K562 (cell line): ENCODE results near the gene SH3BP5L. TPM values are rescaled to one million over a fixed set of nuclear protein-coding genes. Genes with fewer than 3 reads are reported as not detected.

Experiments used
- ATF1 ChIP-seq, 2 experiments: fragments of 450-650 bp in 1 of 2; IDR thresholded peaks; 2 replicates each; pipeline ENCODE4 v1.6.1; 2016; ENCODE audit warnings: missing compliant biosample characterization in 1 of 2, missing genetic modification characterization in 1 of 2
- BRD4 ChIP-seq: fragments of 200-600 bp; sonication (generic); IDR thresholded peaks from 2 replicates; pipeline ENCODE4 v1.6.1; 2017; ENCODE audit warnings: inconsistent platforms
- CHD1 ChIP-seq: fragments of 200-600 bp; sonication (generic); IDR thresholded peaks from one replicate; pipeline ENCODE4 v1.6.1; 2012; ENCODE audit warnings: mild to moderate bottlenecking, moderate library complexity, low read length, inconsistent platforms
- ESRRA ChIP-seq: fragments of 450-650 bp; IDR thresholded peaks from 2 replicates; pipeline ENCODE4 v1.6.1; 2014; ENCODE audit warnings: low read depth, mild to moderate bottlenecking, moderate library complexity, borderline replicate concordance
- HNRNPLL ChIP-seq: fragments of 200-400 bp; formaldehyde crosslinking; IDR thresholded peaks from 2 replicates; pipeline ENCODE4 v1.6.1; 2017; ENCODE audit warnings: low read length, low read depth, mild to moderate bottlenecking; ENCODE audit not compliant: poor library complexity, severe bottlenecking
- IRF2 ChIP-seq: sonication (generic); formaldehyde crosslinking; IDR thresholded peaks from 2 replicates; pipeline ENCODE4 v1.8.1; 2022; ENCODE audit warnings: mild to moderate bottlenecking, missing genetic modification reagents
- KAT2B ChIP-seq: IDR thresholded peaks from one replicate; pipeline ENCODE4 v1.6.1; 2012; ENCODE audit warnings: low read depth, mild to moderate bottlenecking, control low read depth, inconsistent platforms, low read length, moderate library complexity
- MYNN ChIP-seq, 2 experiments: sonication (generic); formaldehyde crosslinking in 1 of 2; IDR thresholded peaks; 2 replicates each; pipeline versions ENCODE4 v1.5.0 to v1.6.1; 2016 to 2020; ENCODE audit warnings: antibody characterized with exemption in 1 of 2, missing genetic modification reagents in 1 of 2
- NBN ChIP-seq: fragments of 450-650 bp; IDR thresholded peaks from 2 replicates; pipeline ENCODE4 v1.6.1; 2016; ENCODE audit warnings: low read depth, mild to moderate bottlenecking
- SRSF3 ChIP-seq: fragments of 200-400 bp; formaldehyde crosslinking; IDR thresholded peaks from 2 replicates; pipeline ENCODE4 v1.6.1; 2016; ENCODE audit warnings: mild to moderate bottlenecking, low read length, moderate library complexity; ENCODE audit not compliant: insufficient read depth
- TEAD2 ChIP-seq: fragments of 450-650 bp; IDR thresholded peaks from 2 replicates; pipeline ENCODE4 v1.6.1; 2016; ENCODE audit warnings: missing genetic modification characterization, control low read depth, missing compliant biosample characterization
- polyA plus RNA-seq, 8 experiments: library from polyadenylated mRNA; depleted of rRNA in 4 of 8; stranded (reverse) in 5 of 8; unstranded in 3 of 8; fragments of >200 nt; fragmentation: Nextera tagmentation in 2 of 8; fragmentation: Illumina TruSeq in 1 of 8; extraction: Ambion mirVana in 2 of 8; extraction: Trizol in 1 of 8; gene quantifications; 2 replicates each; pipeline versions ENCODE4 v1.2.1 to v1.2.3, GENCODE V29; 2011 to 2014; ENCODE audit warnings: inconsistent platforms in 1 of 8, missing spikeins in 1 of 8
- total RNA-seq, 7 experiments: library from RNA; depleted of rRNA in 6 of 7; stranded (reverse); fragments of >200 nt in 6 of 7; fragmentation: Illumina TruSeq in 2 of 7; extraction: Trizol in 2 of 7; gene quantifications; 2 replicates each; pipeline versions ENCODE4 v1.2.1 to v1.2.3, GENCODE V29; 2011 to 2021; ENCODE audit warnings: low replicate concordance in 1 of 7
- TF ChIP-seq, protein P1 (sequence below): fragments of 450-650 bp; IDR thresholded peaks from 2 replicates; pipeline ENCODE4 v1.6.1; 2016; ENCODE audit warnings: low read depth
- TF ChIP-seq, protein P2 (sequence below): fragments of 450-650 bp; IDR thresholded peaks from 2 replicates; pipeline ENCODE4 v1.6.1; 2018; ENCODE audit not compliant: partially characterized antibody
- TF ChIP-seq, protein P3 (sequence below): sonication (generic); formaldehyde crosslinking; IDR thresholded peaks from 2 replicates; pipeline ENCODE4 v1.8.0; 2023; ENCODE audit warnings: mild to moderate bottlenecking, missing genetic modification reagents

SH3BP5L gene
- total and polyA plus RNA-seq, 9 of the 15 experiments (the other 6 are each of a cell fraction or from before 2014, with no cell fraction given), result 1.9 to 26.5 (median 15.8) TPM

DNA sequence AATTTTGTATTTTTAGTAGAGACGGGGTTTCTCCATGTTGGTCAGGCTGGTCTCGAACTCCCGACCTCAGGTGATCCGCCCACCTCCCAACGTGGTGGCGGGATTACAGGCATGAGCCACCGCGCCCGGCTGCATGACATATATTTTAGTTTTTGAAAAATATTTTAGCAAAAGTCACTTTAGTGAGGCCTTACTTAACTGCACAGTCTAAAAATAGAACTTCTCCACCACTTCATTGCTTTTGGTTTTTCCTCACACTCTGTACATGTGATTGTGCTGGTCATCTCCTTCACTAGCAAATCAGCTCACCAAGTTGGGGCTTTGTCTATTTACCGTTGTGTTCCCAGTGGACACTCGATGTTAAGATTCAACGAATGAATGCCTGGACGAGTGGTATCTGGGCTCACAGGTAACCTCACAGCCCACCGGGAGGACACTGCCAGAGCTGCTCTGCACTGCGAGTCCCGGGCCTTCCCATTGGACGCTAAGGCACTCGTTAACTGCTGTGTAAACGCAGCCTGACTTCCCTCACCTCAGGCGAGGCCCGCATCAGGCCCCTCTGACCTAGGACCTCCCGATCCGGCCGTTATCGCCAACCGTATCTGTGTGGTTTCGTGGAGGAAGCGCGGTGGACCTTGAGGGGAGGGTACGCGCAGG, 47.2 kb upstream of the SH3BP5L start (continued):
- TF ChIP-seq, protein P1, sequence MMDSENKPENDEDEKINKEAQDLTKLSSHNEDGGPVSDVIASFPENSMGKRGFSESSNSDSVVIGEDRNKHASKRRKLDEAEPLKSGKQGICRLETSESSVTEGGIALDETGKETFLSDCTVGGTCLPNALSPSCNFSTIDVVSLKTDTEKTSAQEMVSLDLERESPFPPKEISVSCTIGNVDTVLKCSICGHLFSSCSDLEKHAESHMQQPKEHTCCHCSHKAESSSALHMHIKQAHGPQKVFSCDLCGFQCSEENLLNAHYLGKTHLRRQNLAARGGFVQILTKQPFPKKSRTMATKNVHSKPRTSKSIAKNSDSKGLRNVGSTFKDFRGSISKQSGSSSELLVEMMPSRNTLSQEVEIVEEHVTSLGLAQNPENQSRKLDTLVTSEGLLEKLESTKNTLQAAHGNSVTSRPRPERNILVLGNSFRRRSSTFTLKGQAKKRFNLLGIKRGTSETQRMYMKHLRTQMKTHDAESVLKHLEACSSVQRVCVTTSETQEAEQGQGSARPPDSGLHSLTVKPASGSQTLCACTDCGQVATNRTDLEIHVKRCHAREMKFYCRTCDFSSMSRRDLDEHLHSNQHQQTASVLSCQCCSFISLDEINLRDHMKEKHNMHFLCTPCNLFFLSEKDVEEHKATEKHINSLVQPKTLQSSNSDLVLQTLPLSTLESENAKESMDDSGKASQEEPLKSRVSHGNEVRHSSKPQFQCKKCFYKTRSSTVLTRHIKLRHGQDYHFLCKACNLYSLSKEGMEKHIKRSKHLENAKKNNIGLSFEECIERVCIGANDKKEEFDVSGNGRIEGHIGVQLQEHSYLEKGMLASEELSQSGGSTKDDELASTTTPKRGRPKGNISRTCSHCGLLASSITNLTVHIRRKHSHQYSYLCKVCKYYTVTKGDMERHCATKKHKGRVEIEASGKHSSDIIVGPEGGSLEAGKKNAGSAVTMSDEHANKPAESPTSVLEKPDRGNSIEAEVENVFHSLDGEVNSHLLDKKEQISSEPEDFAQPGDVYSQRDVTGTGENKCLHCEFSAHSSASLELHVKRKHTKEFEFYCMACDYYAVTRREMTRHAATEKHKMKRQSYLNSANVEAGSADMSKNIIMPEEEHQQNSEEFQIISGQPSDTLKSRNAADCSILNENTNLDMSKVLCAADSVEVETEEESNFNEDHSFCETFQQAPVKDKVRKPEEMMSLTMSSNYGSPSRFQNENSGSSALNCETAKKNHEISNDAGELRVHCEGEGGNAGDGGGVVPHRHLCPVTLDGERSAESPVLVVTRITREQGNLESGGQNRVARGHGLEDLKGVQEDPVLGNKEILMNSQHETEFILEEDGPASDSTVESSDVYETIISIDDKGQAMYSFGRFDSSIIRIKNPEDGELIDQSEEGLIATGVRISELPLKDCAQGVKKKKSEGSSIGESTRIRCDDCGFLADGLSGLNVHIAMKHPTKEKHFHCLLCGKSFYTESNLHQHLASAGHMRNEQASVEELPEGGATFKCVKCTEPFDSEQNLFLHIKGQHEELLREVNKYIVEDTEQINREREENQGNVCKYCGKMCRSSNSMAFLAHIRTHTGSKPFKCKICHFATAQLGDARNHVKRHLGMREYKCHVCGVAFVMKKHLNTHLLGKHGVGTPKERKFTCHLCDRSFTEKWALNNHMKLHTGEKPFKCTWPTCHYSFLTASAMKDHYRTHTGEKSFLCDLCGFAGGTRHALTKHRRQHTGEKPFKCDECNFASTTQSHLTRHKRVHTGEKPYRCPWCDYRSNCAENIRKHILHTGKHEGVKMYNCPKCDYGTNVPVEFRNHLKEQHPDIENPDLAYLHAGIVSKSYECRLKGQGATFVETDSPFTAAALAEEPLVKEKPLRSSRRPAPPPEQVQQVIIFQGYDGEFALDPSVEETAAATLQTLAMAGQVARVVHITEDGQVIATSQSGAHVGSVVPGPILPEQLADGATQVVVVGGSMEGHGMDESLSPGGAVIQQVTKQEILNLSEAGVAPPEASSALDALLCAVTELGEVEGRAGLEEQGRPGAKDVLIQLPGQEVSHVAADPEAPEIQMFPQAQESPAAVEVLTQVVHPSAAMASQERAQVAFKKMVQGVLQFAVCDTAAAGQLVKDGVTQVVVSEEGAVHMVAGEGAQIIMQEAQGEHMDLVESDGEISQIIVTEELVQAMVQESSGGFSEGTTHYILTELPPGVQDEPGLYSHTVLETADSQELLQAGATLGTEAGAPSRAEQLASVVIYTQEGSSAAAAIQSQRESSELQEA, result no peak
- TF ChIP-seq IRF2 (CRISPR knock-in tag), result no peak
- 0 out of 2 replicates have a peak, but pooled peaks have one; percentile 21 for TF ChIP-seq NBN
- TF ChIP-seq MYNN (IDR thresholded peaks at IDR 0.05), result no peak
- TF ChIP-seq MYNN (CRISPR knock-in tag; IDR thresholded peaks at IDR 0.05), result no peak
- TF ChIP-seq CHD1, result no peak
- TF ChIP-seq ESRRA, result peak; percentile 50; the same call in 1 of the 2 replicates
- TF ChIP-seq ATF1 (CRISPR knock-in tag; IDR thresholded peaks at IDR 0.05), result no peak
- no peak for TF ChIP-seq ATF1 (tag; IDR thresholded peaks at IDR 0.05)
- no peak for TF ChIP-seq TEAD2
- no peak for TF ChIP-seq SRSF3
- TF ChIP-seq, protein P2, sequence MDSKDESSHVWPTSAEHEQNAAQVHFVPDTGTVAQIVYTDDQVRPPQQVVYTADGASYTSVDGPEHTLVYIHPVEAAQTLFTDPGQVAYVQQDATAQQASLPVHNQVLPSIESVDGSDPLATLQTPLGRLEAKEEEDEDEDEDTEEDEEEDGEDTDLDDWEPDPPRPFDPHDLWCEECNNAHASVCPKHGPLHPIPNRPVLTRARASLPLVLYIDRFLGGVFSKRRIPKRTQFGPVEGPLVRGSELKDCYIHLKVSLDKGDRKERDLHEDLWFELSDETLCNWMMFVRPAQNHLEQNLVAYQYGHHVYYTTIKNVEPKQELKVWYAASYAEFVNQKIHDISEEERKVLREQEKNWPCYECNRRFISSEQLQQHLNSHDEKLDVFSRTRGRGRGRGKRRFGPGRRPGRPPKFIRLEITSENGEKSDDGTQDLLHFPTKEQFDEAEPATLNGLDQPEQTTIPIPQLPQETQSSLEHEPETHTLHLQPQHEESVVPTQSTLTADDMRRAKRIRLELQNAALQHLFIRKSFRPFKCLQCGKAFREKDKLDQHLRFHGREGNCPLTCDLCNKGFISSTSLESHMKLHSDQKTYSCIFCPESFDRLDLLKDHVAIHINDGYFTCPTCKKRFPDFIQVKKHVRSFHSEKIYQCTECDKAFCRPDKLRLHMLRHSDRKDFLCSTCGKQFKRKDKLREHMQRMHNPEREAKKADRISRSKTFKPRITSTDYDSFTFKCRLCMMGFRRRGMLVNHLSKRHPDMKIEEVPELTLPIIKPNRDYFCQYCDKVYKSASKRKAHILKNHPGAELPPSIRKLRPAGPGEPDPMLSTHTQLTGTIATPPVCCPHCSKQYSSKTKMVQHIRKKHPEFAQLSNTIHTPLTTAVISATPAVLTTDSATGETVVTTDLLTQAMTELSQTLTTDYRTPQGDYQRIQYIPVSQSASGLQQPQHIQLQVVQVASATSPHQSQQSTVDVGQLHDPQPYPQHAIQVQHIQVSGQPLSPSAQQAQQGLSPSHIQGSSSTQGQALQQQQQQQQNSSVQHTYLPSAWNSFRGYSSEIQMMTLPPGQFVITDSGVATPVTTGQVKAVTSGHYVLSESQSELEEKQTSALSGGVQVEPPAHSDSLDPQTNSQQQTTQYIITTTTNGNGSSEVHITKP, result no peak
- TF ChIP-seq, protein P3, sequence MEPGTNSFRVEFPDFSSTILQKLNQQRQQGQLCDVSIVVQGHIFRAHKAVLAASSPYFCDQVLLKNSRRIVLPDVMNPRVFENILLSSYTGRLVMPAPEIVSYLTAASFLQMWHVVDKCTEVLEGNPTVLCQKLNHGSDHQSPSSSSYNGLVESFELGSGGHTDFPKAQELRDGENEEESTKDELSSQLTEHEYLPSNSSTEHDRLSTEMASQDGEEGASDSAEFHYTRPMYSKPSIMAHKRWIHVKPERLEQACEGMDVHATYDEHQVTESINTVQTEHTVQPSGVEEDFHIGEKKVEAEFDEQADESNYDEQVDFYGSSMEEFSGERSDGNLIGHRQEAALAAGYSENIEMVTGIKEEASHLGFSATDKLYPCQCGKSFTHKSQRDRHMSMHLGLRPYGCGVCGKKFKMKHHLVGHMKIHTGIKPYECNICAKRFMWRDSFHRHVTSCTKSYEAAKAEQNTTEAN (CRISPR knock-in tag), result 0 out of 2 replicates have a peak, but pooled peaks have one; percentile 7
- TF ChIP-seq HNRNPLL, result peak; percentile 10
- TF ChIP-seq BRD4, result no peak
- no peak for TF ChIP-seq KAT2B
